ENCODE measurements around the gene SRC. TPM values are rescaled to one million over a fixed set of nuclear protein-coding genes. Genes with fewer than 3 reads are reported as not detected.
"Not testable (repeated sequence)": the region's sequence is repeated elsewhere in the genome, so short reads cannot be mapped to it uniquely, and the experiment has no call there.

The SRC gene
- total and polyA plus RNA-seq, 8 donors: 21.3 to 78.4 (median 36.8) TPM

- H3K9me3 ChIP-seq: no peaks in the 10 kb centered on the region
- DNase-seq: no peak
- peak in 2 of 4 donors; percentile 10 to 19 for ATAC-seq
- no peaks in the 10 kb centered on the region for H3K4me1 ChIP-seq
- no peak overlapping the region for H3K4me3 ChIP-seq
- WGBS, 2 donors: 62 to 72% methylated on average over 15 of the region's 15 CpGs
- H3K36me3 ChIP-seq: no peaks in the 10 kb centered on the region
- intact Hi-C loops (cut with DNase I): no loop called here
- FAIRE-seq: no peak
- TF ChIP-seq, protein P1, sequence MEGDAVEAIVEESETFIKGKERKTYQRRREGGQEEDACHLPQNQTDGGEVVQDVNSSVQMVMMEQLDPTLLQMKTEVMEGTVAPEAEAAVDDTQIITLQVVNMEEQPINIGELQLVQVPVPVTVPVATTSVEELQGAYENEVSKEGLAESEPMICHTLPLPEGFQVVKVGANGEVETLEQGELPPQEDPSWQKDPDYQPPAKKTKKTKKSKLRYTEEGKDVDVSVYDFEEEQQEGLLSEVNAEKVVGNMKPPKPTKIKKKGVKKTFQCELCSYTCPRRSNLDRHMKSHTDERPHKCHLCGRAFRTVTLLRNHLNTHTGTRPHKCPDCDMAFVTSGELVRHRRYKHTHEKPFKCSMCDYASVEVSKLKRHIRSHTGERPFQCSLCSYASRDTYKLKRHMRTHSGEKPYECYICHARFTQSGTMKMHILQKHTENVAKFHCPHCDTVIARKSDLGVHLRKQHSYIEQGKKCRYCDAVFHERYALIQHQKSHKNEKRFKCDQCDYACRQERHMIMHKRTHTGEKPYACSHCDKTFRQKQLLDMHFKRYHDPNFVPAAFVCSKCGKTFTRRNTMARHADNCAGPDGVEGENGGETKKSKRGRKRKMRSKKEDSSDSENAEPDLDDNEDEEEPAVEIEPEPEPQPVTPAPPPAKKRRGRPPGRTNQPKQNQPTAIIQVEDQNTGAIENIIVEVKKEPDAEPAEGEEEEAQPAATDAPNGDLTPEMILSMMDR (IDR thresholded peaks at IDR 0.05): no peak
- H3K27ac ChIP-seq: peak overlapping the region in 2 of 4 donors; percentile 12 to 27
- H3K27me3 ChIP-seq: no peaks in the 10 kb centered on the region
Measured at GRCh38 chr20:37335642-37336368, 10.1 kb upstream of the SRC start.

- H3K27ac ChIP-seq: peak overlapping the region in 2 of 4 donors; percentile 12 to 27
- ATAC-seq: peak in 3 of 4 donors; percentile 40 to 76 (median 74)
- TF ChIP-seq, protein P1 (IDR thresholded peaks at IDR 0.05): no peak
- no peaks in the 10 kb centered on the region for H3K36me3 ChIP-seq
- 60 to 64% methylated on average over 11 of the region's 11 CpGs for WGBS, 2 donors
- H3K4me1 ChIP-seq: no peaks in the 10 kb centered on the region
- DNase-seq: peak in 1 of 6 donors; percentile 51
- intact Hi-C loops (cut with DNase I): no loop called here
- no peaks in the 10 kb centered on the region for H3K9me3 ChIP-seq
- H3K27me3 ChIP-seq: no peaks in the 10 kb centered on the region
- no peak for FAIRE-seq
- H3K4me3 ChIP-seq: no peak overlapping the region
Measured at GRCh38 chr20:37336369-37337207, 9.4 kb upstream of the SRC start.

GRCh38 chr20:37337208-37337991 lies 8.5 kb upstream of the SRC start:
- Histone ChIP-seq H3K9me3 (no peaks in the 10 kb centered on the region), H3K27me3 (no peaks in the 10 kb centered on the region), H3K27ac (no peak overlapping the region), H3K4me1 (no peaks in the 10 kb centered on the region), H3K36me3 (no peaks in the 10 kb centered on the region), H3K4me3 (no peak overlapping the region)
- no peak for FAIRE-seq
- DNase-seq: no peak
- intact Hi-C loops (cut with DNase I): no loop called here
- WGBS, 2 donors: 73 to 82% methylated on average over 8 of the region's 8 CpGs
- TF ChIP-seq, protein P1 (IDR thresholded peaks at IDR 0.05): no peak
- no peak for ATAC-seq

- DNase-seq; H3K4me3 ChIP-seq; H3K27ac ChIP-seq; H3K9me3 ChIP-seq; ATAC-seq; H3K36me3 ChIP-seq; H3K27me3 ChIP-seq; FAIRE-seq; intact Hi-C loops (cut with DNase I); H3K4me1 ChIP-seq: not testable (repeated sequence)
- WGBS, 2 donors: 86 to 91% methylated on average over 8 of the region's 8 CpGs
Measured at GRCh38 chr20:37338380-37338779, 7.6 kb upstream of the SRC start.

GRCh38 chr20:37339208-37339607 lies 6.7 kb upstream of the SRC start:
- no peak overlapping the region for H3K4me3 ChIP-seq
- TF ChIP-seq, protein P1 (IDR thresholded peaks at IDR 0.05): no peak
- H3K27me3 ChIP-seq: no peaks in the 10 kb centered on the region
- no peaks in the 10 kb centered on the region for H3K36me3 ChIP-seq
- H3K4me1 ChIP-seq: peaks cover 5 to 9% (median 5%) of the 10 kb centered on the region in 3 donors
- no peaks in the 10 kb centered on the region for H3K9me3 ChIP-seq
- no peak for ATAC-seq
- 59 to 66% methylated on average over 4 of the region's 4 CpGs for WGBS, 2 donors
- intact Hi-C loops (cut with DNase I): no loop called here
- H3K27ac ChIP-seq: peak overlapping the region in 1 of 4 donors; percentile 33
- no peak for FAIRE-seq
- no peak for DNase-seq

DNA sequence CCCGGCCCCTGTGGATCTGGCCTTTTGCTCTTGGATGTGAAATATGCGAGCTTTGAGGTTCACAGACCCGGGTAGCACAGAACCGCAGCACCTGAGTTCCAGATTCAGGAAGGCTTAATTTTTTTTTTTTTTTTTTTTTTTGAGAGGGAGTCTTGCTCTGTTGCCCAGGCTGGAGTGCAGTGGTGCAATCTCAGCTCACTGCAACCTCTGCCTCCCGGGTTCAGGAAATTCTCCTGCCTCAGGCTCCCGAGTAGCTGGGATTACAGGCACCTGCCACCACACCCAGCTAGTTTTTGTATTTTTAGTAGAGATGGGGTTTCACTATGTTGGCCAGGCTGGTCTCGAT lies 6.2 kb upstream of the SRC start:
- H3K9me3 ChIP-seq; H3K4me3 ChIP-seq; H3K36me3 ChIP-seq; H3K27me3 ChIP-seq; DNase-seq; FAIRE-seq; intact Hi-C loops (cut with DNase I); H3K27ac ChIP-seq; ATAC-seq: not testable (repeated sequence)
- H3K4me1 ChIP-seq: peaks cover 5 to 11% (median 7%) of the 10 kb centered on the region in 3 donors
- WGBS, 2 donors: 90 to 97% methylated on average over 7 of the region's 7 CpGs

Measured in pancreas (tissue), 10 donors.